Activated CD8-positive, alpha-beta memory T cell treated with anti-CD3 and anti-CD28 coated beads, Interleukin-2, amount 50 U/mL, for 24 hours (primary cell): ENCODE results near the gene RBBP8NL.

Experiments
- DNase-seq: peaks from one replicate; pipeline ENCODE4 v3.0.0-alpha.2; 2020; ENCODE audit errors: extremely low read depth

Gene RBBP8NL

DNA sequence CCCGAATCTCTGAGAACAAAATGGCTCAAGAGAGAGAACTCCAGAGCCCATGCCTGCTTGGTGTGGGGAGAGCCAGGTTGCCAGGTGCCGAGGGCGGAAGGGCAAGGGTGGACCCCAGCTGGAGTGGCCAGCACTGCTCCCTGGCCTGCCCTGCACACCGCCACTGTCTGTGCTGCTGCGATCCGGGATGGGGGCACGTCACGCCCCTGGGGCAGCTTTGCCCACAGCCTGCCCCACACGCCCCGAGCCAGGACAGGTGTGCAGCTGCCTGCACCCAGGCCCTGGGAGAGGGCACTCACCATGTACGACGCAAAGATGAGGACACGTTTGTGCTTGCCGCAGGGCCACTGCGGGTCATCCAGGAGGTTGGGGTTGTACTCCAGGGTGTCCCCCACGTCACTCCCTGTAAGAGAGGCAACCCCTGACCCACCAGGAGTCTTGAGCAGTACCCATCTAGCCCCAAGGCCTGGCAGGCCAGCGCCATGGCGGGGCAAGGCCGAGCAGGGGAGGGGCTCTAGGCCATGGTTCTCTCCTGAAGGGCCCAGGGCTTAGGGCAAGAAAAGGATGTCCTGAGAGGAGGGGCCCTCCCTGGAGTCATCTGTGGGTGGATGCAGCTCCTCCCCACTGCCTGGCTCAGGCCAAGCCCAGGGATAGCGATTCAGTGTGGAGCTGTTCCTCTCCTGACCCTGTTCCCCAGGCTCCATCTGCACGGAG is 34.6 kb downstream of the RBBP8NL start:
- DNase-seq: no peak

GRCh38 chr20:62392077-62392418 is 35.3 kb downstream of the RBBP8NL start:
- DNase-seq: no peak

DNA sequence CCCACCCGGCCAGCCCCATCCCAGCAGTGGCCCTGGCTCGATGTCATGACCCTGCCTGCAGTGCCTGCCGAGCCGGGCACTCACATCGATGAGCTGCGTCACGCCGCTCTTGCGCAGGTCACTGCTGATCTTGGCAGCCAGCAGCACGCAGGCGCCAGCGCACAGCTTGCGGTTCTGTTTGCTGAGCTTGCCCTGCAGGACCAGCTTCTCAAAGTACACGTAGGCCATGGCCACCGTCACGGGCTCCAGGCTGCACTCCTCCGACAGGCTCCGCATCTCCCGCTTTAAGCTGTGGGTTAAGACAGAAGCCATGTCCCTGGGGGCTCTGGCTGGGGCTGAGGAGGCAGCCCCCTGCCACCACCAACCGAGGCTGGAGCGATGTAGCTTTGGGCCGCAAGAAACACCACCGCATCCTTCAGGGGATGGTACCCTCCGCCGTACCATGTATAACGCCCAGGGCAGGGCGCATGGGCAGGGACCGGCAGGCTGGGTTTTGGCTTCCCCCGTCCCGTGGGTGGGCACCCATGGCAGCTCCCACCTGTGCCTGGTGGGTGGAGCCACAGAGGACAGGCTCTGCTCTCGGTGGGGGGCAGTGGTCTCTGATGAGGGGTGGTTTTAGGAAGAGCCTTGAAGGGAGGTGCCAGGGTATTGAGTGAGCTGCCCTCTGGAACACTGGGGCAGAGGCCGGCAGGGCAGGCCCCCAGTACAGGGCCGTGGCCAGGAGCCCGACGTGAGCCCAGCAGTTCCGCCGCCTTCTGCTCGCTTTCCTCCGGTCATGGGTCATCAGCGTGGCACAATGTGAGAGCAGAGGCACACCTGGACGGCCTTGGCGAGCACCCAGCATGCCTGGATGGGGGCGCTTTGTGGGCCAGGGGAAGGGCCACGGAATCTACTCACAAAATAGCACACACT is 35.9 kb downstream of the RBBP8NL start:
- no peak for DNase-seq

- no peak for DNase-seq
These were observed 36.8 kb downstream of the RBBP8NL start for GRCh38 chr20:62390317-62391164.

DNA sequence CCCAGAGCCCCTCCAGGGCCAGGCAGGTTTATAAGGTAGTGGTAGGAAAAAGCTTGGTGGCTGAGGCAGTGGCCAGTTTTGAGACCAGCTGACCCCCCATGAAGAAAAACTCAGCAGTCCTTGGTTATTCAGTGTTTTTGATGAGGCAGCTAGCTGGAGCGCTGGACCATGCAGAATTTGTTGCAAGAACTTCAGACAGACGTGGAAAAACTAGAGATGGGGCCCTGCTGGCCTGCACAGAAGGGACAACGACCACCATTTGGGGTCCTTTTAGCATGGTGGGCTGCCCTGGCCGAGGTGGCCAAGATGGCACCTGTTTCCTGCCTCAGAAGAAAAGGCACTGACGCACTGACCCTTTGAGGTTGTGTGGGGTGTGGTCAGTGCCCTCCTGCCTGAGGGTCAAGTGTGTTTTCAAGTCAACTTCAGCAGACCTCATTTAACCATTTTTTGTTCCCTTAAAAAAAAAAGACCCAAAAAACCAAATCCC is 37.7 kb downstream of the RBBP8NL start:
- no peak for DNase-seq

DNA sequence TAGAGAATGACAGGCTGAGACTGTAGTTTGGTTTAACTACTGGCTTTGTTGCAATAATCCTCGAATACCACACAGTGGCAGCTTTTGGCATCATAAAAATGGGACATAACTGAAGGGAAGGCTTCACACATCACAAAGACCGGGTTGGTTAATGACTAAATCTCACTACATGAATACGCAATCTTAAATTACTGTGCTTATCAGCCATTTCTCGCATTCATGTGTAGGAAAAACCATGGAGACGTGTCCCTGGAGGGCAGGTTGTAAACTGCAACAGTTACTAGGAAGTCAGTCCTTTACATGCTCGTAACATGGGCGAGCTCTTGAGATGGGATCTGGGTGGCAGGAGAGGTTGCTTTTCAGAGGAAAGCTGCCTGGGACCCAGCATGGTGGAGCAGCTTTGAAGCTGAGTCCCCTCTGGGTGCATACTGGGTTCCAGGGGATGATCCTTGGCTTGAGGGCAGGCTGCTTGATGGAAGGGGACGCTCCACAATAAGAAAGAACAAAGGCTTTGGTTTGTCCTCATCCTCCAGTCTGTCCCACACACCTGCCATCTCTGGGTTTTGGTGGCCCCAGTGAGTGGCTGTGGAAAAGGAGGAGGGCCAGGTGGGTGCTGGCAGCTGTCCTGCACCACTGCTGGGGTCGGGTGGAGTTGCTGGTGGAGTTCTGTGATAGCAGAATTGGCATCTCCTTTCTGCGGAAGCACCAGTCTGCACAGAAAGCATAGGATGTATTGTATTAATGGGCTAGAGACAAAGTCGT is 38.3 kb downstream of the RBBP8NL start:
- DNase-seq: no peak

GRCh38 chr20:62387933-62388635 is 39.3 kb downstream of the RBBP8NL start:
- DNase-seq: no peak

DNA sequence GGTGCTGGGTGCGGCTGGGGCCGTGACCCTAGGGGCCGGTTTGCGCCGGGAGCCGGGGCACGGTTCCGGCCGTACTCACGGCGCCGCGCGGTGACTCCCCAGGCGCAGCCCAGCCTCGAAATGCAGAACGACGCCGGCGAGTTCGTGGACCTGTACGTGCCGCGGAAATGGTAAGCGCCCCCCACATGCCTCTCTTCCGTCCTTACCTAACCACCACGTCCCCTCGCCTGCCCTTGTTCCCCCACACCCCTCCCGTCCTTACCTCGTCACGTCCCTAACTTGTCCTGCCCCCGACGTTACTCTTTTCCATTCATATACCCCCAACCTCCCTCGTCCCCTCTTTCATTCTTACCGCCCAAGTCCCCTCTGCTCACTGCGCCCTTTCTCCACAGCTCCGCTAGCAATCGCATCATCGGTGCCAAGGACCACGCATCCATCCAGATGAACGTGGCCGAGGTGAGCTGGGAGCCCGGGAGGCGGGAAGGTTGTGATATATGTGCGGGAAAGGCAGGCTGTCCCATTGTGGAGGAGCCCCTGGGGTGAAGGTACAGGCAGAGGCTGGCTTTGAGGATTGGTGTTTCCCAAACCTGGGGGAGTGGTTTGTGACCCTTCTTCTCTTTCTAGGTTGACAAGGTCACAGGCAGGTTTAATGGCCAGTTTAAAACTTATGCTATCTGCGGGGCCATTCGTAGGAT is 40.0 kb downstream of the RBBP8NL start:
- no peak for DNase-seq

- peak; percentile 78 for DNase-seq
These were observed 40.7 kb downstream of the RBBP8NL start, which contains the start of gene RPS21 for GRCh38 chr20:62386383-62387218. Gene RPS21, plus strand, starts transcription at chr20:62387103. Its CDS starts 236 bp downstream, at chr20:62387339.

DNA sequence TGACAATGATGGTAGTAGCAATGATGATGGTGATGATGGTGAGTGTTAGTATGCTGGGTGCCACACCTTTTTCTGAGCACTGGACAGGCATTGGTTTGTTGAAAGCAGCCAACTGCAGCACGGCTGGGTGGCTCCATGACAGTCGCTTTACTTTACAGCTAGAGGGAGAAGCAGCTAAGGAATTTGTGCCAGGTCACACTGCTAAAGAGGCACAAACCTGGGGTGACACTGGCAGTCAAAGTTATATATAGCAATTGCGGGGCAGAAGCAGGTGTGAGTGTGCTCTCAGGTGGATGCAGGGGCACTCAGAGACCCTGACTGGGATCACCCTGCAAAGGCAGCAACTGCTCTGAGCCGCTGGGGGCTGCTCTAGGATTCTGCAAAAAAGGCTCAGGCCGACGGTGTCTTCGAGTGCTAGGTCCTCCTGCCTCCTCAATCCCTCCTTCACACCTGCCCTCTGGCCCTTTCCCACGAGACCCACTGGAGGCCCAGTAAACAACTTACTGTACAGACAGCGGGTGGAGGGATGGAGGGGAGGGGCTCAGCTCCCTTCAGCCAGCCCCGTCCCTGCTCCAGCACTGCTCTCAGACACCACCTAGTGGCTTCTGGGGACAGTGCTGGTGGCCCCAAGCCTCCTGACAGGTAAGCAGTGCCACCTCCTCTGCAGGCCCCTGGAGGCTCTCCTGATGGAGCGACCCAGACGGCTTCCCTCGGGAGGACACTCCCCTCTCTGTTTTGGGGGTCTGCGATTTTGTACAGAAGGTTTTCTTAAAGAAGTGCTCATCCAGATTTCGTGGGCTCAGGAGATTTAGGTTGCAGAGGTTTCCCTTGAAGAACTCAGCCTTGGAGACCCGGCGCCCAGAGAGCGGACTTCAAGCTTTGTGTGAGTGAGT is 44.8 kb downstream of the RBBP8NL start:
- DNase-seq: peak; percentile 51

GRCh38 chr20:62381842-62382241 is 45.5 kb downstream of the RBBP8NL start:
- no peak for DNase-seq

DNA sequence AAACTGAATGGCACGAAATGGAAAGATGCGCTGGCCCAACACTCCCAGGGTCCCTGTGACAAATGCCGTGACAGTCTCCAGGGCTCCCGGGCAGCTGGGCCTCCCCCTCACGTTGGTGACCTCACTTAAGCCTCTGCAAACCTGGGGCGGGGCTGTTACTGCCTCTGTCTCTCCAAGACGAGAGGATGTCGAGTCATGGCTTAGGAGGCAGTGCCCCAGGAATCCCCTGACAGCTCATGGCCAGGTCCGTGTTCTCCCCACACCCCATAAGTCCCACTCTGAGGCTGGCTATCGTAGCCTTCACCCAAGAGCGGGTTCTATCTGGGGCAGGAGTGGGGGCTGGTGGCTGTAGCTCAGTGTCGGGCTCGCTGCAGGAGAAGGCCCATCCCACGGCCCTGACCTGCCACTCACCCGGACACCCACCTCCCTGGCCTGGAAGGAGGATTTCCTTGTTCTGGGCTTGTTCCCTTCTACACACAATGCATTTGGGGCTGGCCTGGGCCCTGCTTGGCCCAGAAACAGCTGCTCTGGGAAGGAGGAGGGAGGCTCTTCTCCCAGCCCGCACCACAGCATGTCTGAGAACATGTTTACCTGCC is 46.0 kb downstream of the RBBP8NL start:
- no peak for DNase-seq

GRCh38 chr20:62378215-62378614 is 49.1 kb downstream of the RBBP8NL start:
- DNase-seq: no peak

DNA sequence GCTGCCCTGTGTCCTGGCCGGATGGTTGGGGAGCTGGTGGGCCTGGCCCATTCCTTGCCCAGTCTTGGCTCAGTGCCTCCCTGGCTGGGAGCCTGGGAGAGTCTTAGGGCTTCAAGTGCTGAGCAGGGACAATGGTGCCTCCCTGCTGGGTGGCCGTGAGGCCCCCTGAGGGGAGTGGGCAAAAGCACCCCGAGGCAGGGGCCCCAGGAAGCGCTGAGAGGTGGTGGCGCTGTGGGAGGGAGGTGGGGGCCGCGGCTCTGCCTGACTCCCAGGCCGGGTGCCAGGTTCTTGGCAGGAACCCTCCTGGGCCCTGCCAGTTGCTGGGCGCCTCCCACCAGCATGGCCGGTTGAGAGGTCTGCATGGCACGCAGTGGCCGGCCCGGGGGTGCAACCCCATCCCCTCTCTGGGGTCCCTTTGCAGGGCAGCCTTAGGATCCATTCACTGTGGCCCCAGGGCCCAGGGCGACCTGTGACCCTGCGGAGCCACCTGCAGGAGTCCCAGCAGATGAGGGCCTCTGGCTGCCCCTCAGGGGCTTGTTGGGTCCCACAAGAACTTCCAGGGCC is 49.6 kb downstream of the RBBP8NL start:
- DNase-seq: no peak

DNA sequence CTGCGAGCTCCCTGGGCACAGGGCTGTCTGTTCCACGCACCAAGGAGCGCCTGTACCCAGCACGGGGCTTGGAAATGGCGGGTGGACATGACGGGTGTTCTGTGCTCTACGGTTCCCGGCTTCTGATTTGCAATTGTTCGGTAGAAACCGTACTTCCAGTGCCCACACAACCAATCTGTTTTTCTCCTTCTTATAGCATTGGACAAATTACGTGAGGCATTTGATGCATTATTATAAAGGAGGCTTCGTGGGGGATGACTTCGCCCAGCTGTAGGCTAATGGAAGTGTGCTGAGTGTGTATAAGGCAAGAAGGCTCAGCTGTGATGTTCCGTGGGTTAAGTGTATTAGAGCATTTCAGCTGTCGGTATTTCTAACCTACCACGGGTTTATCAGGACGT is 50.3 kb downstream of the RBBP8NL start:
- no peak for DNase-seq

DNA sequence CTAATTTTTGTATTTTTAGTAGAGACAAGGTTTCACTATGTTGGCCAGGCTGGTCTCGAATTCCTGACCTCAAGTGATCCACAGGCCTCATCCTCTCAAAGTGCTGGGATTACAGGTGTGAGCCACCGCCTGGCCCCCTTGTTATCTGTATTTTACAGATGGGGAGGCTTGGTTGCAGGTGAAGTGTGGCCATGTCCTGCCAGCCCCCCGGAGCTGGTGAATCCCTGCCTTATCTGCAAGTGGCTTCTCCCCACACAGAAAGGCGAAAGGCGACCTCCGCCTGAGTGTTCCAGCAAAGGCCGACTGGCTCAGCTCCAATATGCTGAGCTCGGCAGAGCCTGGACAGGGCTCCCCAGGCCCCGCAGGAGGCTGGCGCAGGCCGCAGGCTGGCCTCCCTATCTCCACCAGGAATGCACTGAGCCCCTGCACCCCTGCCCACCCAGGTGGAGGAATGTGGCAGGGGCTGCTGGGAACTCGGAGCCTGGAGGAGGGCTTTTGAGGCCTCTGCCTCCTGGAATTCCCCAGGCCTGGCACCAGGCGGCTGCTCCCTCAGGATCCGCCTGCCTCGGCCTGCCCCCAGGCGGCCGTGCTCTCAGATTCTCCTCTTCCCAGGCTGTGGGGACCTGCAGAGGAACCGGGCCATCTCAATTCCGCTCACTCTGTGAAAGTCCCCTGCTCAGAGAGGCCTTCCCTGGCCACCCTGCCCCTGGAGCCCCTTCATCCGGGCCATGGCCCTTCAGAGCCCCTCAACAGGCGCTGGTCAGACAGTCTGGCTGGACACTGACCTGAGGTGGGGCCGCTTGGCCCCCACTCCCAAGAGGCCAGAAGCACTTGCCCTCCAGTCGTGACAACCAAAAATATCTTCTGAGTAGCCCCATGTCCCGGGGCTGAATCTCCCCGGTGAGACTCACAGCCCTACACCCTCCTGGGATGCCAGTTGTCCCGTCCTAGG is 51.0 kb downstream of the RBBP8NL start:
- no peak for DNase-seq
